GM12878 (cell line): Measurements from ENCODE around the gene RNF150. TPM values are rescaled to one million over a fixed set of nuclear protein-coding genes. Genes with fewer than 3 reads are reported as not detected.

Source experiments
- ATAC-seq: fragments of 200-7000 bp; cut with Tn5 transposase; 3 replicates; pipeline ENCODE4 v1.9.1; 2020; ENCODE audit warnings: mild to moderate bottlenecking, moderate library complexity
- BruUV-seq: library from RNA; stranded (reverse); fragments of 400-500 nt; replicated peaks from 2 replicates; lab custom pipeline; 2021; lab: Mats Ljungman, UMichigan
- CTCF ChIA-PET: fragments of 300-600 bp; sonication (Branson Sonifier 250); formaldehyde crosslinking; extraction: SDS; loops from one replicate; lab custom pipeline; 2021; ENCODE audit warnings: inconsistent platforms; lab: Yijun Ruan, JAX
- POLR2A ChIA-PET: fragments of 350-600 bp; formaldehyde crosslinking; extraction: SDS; loops from one replicate; lab custom pipeline; 2021; ENCODE audit warnings: inconsistent platforms; lab: Charles Lee
- RAD21 ChIA-PET: fragments of 300-600 bp; sonication (Branson Sonifier 250); formaldehyde crosslinking; loops from one replicate; lab custom pipeline; 2023; ENCODE audit warnings: antibody characterized with exemption; ENCODE audit not compliant: unreplicated experiment; lab: Charles Lee
- SMC1A ChIA-PET: fragments of 300-600 bp; sonication (Branson Sonifier 250); formaldehyde crosslinking; loops from one replicate; lab custom pipeline; 2023; ENCODE audit not compliant: unreplicated experiment, uncharacterized antibody; lab: Charles Lee
- DNase-seq: peaks from one replicate; pipeline ENCODE4 v3.0.0-alpha.2; 2011; ENCODE audit warnings: low read depth, low spot score
- FAIRE-seq: peaks from 3 replicates; lab custom pipeline; 2011; peaks lifted over from hg19 to GRCh38; lab: Jason Lieb, UNC
- H2AFZ ChIP-seq: 2 replicates; pipeline ENCODE4 v1.6.0; 2011; ENCODE audit warnings: low read depth, low read length, control low read depth; ENCODE audit not compliant: control insufficient read depth
- H3K27ac ChIP-seq: 2 replicates; pipeline ENCODE4 v1.5.1; 2011; ENCODE audit warnings: control low read depth; ENCODE audit not compliant: control insufficient read depth, insufficient read depth
- H3K27me3 ChIP-seq, 2 experiments: replicated peaks in 1 of 2; 2 replicates each; pipeline versions ENCODE4 v1.6.0 to v1.6.1; 2011; ENCODE audit warnings: low read length in 1 of 2; ENCODE audit not compliant: control insufficient read depth in 2 of 2, insufficient read depth in 2 of 2
- H3K36me3 ChIP-seq, 2 experiments: 2 replicates each; pipeline ENCODE4 v1.5.1; 2011; ENCODE audit warnings: low read length in 1 of 2; ENCODE audit not compliant: control insufficient read depth in 2 of 2, insufficient read depth in 2 of 2
- H3K4me1 ChIP-seq: 2 replicates; pipeline ENCODE4 v1.6.1; 2011; ENCODE audit warnings: mild to moderate bottlenecking, low read length, moderate library complexity, mixed read lengths; ENCODE audit not compliant: control insufficient read depth, insufficient read depth
- H3K4me2 ChIP-seq: 2 replicates; pipeline ENCODE4 v1.6.0; 2011; ENCODE audit warnings: control low read depth; ENCODE audit not compliant: control insufficient read depth, insufficient read depth
- H3K4me3 ChIP-seq: fragments of 200-600 bp; sonication (generic); 2 replicates; pipeline ENCODE4 v1.5.1; 2016
- H3K79me2 ChIP-seq: 2 replicates; pipeline ENCODE4 v1.6.0; 2011; ENCODE audit warnings: low read length; ENCODE audit not compliant: control insufficient read depth, insufficient read depth
- H3K9ac ChIP-seq: 2 replicates; pipeline ENCODE4 v1.8.0; 2011; ENCODE audit warnings: low read length, control low read depth, mixed read lengths; ENCODE audit not compliant: control insufficient read depth, insufficient read depth
- H3K9me3 ChIP-seq: replicated peaks from 3 replicates; pipeline ENCODE4 v1.5.1; 2011; ENCODE audit warnings: mild to moderate bottlenecking, low read length; ENCODE audit not compliant: control insufficient read depth, insufficient read depth
- H4K20me1 ChIP-seq: 2 replicates; pipeline ENCODE4 v1.6.0; 2011; ENCODE audit not compliant: control insufficient read depth, insufficient read depth
- BHLHE40 ChIP-seq, 2 experiments: fragments of 450-650 bp in 1 of 2; IDR thresholded peaks; 2 replicates each; pipeline ENCODE4 v1.6.1; 2011 to 2017; ENCODE audit warnings: low read depth in 2 of 2, borderline replicate concordance in 1 of 2, improper control_type of control experiment in 1 of 2, low read length in 1 of 2, mild to moderate bottlenecking in 1 of 2
- CUX1 ChIP-seq: IDR thresholded peaks from 2 replicates; pipeline ENCODE4 v1.6.1; 2012; ENCODE audit warnings: improper control_type of control experiment, low read depth, low read length; ENCODE audit not compliant: insufficient replicate concordance
- EED ChIP-seq: sonication (generic); IDR thresholded peaks from 2 replicates; pipeline ENCODE4 v1.6.1; 2016; ENCODE audit warnings: antibody characterized with exemption, low read depth
- NR2F1 ChIP-seq: fragments of 450-650 bp; conservative IDR thresholded peaks from 2 replicates; pipeline ENCODE4 v1.6.1; 2017; ENCODE audit warnings: mild to moderate bottlenecking
- PBX3 ChIP-seq: IDR thresholded peaks from 2 replicates; pipeline ENCODE4 v1.6.1; 2011; ENCODE audit warnings: mild to moderate bottlenecking, low read depth, low read length, moderate library complexity; ENCODE audit not compliant: insufficient replicate concordance
- SIN3A ChIP-seq: IDR thresholded peaks from 2 replicates; pipeline ENCODE4 v1.6.1; 2012; ENCODE audit warnings: low read depth, low read length, improper control_type of control experiment
- SUZ12 ChIP-seq: fragments of 200-600 bp; sonication (generic); IDR thresholded peaks from one replicate; pipeline ENCODE4 v1.6.1; 2018; ENCODE audit warnings: antibody characterized with exemption, mild to moderate bottlenecking; ENCODE audit not compliant: unreplicated experiment
- TCF7 ChIP-seq: IDR thresholded peaks from 2 replicates; pipeline ENCODE4 v1.6.1; 2014; ENCODE audit warnings: antibody characterized with exemption, borderline replicate concordance
- WGBS: methylation state at CpG from one replicate; pipeline ENCODE4 v1.1.6; 2016; ENCODE audit warnings: low lambda C conversion rate; ENCODE audit not compliant: insufficient replicate concordance, insufficient coverage; ENCODE audit errors: missing lambda C conversion rate; 5-methylcytosine and 5-hydroxymethylcytosine counted together
- in situ Hi-C: fragments of 300-500 bp; cut with MboI; formaldehyde crosslinking; loops from 9 replicates; pipeline ENCODE4 v1.14.3; 2018; ENCODE audit warnings: mixed read lengths
- intact Hi-C: fragments of 100-400 bp; cut with micrococcal nuclease; formaldehyde crosslinking; loops from one replicate; pipeline ENCODE4 v1.14.2; 2022; ENCODE audit not compliant: unreplicated experiment
- polyA plus RNA-seq, 11 experiments: library from polyadenylated mRNA; depleted of rRNA in 4 of 11; unstranded in 6 of 11; stranded (reverse) in 5 of 11; fragments of >200 nt; fragmentation: Nextera tagmentation in 4 of 11; fragmentation: Illumina TruSeq in 1 of 11; extraction: Ambion mirVana in 4 of 11; extraction: Trizol in 1 of 11; gene quantifications; 1 replicate in 1 of 11; 2 replicates in 10 of 11; pipeline versions ENCODE4 v1.2.1 to v1.2.3, GENCODE V29; 2011 to 2016; ENCODE audit warnings: inconsistent platforms in 2 of 11, missing spikeins in 2 of 11, low read depth in 1 of 11
- total RNA-seq, 4 experiments: library from RNA; depleted of rRNA in 3 of 4; stranded (reverse); fragments of >200 nt in 3 of 4; fragmentation: Illumina TruSeq in 1 of 4; extraction: Trizol in 1 of 4; gene quantifications; 2 replicates each; pipeline versions ENCODE4 v1.2.1 to v1.2.3, GENCODE V29; 2013 to 2021
- TF ChIP-seq, protein P1 (sequence below): fragments of 450-650 bp; IDR thresholded peaks from 2 replicates; pipeline ENCODE4 v1.6.1; 2017; ENCODE audit warnings: mild to moderate bottlenecking
- TF ChIP-seq, protein P2 (sequence below): IDR thresholded peaks from 2 replicates; pipeline ENCODE4 v1.6.1; 2012; ENCODE audit warnings: low read depth, low read length, improper control_type of control experiment
- TF ChIP-seq, protein P3 (sequence below): IDR thresholded peaks from 2 replicates; pipeline ENCODE4 v1.6.1; 2011; ENCODE audit warnings: borderline replicate concordance, low read depth, mild to moderate bottlenecking, moderate library complexity, low read length; ENCODE audit not compliant: insufficient read depth, poor library complexity, severe bottlenecking

The RNF150 gene
- total and polyA plus RNA-seq, 10 of the 15 experiments (the other 5 are each of a cell fraction or from before 2014, with no cell fraction given) = 0.01 to 2.3 (median 0.04) TPM; not detected in 6

DNA sequence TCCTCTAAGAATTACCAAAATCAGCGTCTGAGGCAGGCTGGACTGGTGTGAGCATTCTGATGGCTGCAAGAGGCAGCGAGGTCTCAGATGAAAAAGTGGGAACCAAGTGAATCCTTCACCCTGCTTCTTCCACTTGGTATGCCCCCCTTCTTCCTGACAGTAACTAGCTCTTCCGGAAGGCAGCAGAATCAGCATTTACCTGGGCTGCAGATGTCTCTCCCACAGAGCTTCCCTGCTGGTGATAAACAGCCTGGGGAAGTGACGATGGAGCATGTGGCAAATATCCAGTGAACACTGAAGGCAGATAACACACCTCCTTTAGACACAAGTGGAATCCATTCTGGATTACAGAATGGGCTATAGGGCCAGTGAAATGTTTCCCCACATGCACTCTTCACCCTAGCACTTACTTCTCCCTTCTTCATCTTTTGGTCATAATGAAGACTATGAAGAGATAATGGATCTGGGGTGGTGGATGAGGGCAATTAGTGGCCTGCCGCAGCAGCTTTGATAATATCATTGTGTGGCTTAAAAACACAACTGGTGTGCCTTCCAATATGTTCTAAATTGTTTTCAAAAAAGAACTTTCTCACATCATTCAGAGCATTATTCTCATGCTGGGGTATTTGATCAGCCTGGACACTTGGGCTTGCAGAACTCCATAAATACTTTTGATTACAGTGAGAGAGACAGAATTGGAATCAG, 316.3 kb downstream of the RNF150 start:
- SMC1A ChIA-PET = interaction anchor here (0.6 kb wide), 1 partner anchor 103 kb away, joined by 3 read pairs; no protein-coding TSS in a partner anchor
- Histone ChIP-seq H3K79me2 (no peaks in the 10 kb centered on the region), H3K27ac (no peak overlapping the region), H3K9me3 (no peaks in the 10 kb centered on the region), H3K4me1 (no peaks in the 10 kb centered on the region), H3K9ac (no peak overlapping the region), H3K36me3 (no peaks in the 10 kb centered on the region), H3K4me3 (no peak overlapping the region), H3K4me2 (no peak overlapping the region), H4K20me1 (no peaks in the 10 kb centered on the region), H3K27me3 (no peaks in the 10 kb centered on the region), H2AFZ (no peak overlapping the region)
- in situ Hi-C loops (no loop called here), intact Hi-C loops (no loop called here)
- no peak for DNase-seq
- CTCF ChIA-PET = no interaction called here
- BruUV-seq = no TSS peak
- POLR2A ChIA-PET = no interaction called here
- FAIRE-seq = no peak
- WGBS = 26% methylated on average over 5 of the region's 5 CpGs
- ATAC-seq = no peak
- RAD21 ChIA-PET = no interaction called here
- TF ChIP-seq, protein P1, sequence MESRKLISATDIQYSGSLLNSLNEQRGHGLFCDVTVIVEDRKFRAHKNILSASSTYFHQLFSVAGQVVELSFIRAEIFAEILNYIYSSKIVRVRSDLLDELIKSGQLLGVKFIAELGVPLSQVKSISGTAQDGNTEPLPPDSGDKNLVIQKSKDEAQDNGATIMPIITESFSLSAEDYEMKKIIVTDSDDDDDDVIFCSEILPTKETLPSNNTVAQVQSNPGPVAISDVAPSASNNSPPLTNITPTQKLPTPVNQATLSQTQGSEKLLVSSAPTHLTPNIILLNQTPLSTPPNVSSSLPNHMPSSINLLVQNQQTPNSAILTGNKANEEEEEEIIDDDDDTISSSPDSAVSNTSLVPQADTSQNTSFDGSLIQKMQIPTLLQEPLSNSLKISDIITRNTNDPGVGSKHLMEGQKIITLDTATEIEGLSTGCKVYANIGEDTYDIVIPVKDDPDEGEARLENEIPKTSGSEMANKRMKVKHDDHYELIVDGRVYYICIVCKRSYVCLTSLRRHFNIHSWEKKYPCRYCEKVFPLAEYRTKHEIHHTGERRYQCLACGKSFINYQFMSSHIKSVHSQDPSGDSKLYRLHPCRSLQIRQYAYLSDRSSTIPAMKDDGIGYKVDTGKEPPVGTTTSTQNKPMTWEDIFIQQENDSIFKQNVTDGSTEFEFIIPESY = no peak
- TF ChIP-seq NR2F1 (no peak), SUZ12 (no peak), CUX1 (no peak), EED (no peak), SIN3A (no peak), BHLHE40 (IDR thresholded peaks at IDR 0.05; ENCODE audit: borderline replicate concordance in 1 of 2, low read depth in 2 of 2, low read length in 1 of 2) (no peak), PBX3 (no peak), TCF7 (no peak)
- TF ChIP-seq, protein P2, sequence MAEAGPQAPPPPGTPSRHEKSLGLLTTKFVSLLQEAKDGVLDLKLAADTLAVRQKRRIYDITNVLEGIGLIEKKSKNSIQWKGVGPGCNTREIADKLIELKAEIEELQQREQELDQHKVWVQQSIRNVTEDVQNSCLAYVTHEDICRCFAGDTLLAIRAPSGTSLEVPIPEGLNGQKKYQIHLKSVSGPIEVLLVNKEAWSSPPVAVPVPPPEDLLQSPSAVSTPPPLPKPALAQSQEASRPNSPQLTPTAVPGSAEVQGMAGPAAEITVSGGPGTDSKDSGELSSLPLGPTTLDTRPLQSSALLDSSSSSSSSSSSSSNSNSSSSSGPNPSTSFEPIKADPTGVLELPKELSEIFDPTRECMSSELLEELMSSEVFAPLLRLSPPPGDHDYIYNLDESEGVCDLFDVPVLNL = no peak
- TF ChIP-seq, protein P3, sequence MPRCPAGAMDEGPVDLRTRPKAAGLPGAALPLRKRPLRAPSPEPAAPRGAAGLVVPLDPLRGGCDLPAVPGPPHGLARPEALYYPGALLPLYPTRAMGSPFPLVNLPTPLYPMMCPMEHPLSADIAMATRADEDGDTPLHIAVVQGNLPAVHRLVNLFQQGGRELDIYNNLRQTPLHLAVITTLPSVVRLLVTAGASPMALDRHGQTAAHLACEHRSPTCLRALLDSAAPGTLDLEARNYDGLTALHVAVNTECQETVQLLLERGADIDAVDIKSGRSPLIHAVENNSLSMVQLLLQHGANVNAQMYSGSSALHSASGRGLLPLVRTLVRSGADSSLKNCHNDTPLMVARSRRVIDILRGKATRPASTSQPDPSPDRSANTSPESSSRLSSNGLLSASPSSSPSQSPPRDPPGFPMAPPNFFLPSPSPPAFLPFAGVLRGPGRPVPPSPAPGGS = no peak
